GM10847 (cell line): Measurements from ENCODE around the gene DNAJB13.

Source experiments
- POLR2A ChIP-seq: IDR thresholded peaks from 2 replicates; pipeline ENCODE4 v1.6.1; 2011; ENCODE audit not compliant: insufficient read length; ENCODE audit errors: extremely low read depth

DNAJB13 gene

GRCh38 chr11:73982595-73982989 lies 31.8 kb downstream of the DNAJB13 start, which contains the start of gene UCP2:
Gene UCP2, minus strand, starts transcription at chr11:73982843. Its CDS starts 4,465 bp downstream, at chr11:73978378.
- peak; percentile 80 for TF ChIP-seq POLR2A

GRCh38 chr11:73982990-73983740 lies 32.3 kb downstream of the DNAJB13 start:
- no peak for TF ChIP-seq POLR2A

DNA sequence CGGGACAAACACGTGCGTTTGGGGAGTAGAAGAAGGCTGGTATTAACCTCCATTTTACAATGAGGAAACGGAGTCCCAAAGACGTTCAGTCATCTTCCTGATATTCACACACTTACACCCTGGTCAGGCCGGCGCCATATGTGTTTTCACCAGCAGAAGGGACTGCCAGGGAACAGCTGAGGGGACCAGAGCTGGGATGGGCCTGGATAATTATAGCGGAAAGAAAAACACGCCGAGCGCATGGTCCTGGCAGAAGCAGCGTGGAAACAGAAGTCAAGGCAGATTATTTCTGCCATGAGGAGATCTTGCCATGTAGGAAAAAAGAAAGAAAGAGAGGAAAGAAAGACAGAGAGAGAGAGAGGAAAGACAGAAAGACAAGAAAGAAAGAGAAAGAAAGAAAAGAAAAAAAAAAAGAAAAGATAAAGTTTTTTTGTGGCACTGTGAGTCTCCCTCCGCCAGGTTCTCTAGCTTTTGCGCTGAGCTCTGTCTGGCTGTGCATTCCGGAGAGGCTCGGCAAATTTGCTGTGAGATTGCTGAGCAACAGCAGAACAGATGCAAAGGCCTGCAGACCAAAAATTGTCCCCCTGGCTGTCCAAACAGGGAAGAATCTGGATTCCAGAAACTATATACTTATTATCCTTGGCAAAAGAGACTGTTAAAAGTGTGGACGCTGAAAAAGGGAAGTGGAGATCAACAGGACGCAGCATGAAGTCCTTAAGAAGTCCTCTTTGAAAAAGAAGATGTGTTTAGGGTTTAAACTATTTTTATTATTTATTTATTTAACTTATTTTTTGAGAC lies 33.1 kb downstream of the DNAJB13 start:
- no peak for TF ChIP-seq POLR2A

DNA sequence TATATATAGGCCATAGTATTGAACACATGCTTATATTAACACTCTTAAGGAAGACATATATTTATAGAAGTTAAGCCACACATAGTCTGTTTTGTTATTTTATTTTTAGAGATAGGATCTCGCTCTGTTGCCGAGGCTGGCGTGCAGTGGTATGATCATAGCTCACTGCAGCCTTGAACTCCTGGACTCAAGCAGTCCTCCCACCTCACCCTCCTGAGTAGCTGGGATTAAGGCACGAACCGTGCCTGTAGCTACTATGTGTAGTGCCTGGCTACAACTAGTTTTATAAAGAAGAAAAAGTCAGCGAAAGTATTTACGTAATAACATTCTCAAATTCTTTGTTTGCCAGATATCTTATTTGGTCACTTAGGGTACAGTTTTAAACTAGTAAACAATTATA lies 37.4 kb downstream of the DNAJB13 start:
- TF ChIP-seq POLR2A, result no peak

DNA sequence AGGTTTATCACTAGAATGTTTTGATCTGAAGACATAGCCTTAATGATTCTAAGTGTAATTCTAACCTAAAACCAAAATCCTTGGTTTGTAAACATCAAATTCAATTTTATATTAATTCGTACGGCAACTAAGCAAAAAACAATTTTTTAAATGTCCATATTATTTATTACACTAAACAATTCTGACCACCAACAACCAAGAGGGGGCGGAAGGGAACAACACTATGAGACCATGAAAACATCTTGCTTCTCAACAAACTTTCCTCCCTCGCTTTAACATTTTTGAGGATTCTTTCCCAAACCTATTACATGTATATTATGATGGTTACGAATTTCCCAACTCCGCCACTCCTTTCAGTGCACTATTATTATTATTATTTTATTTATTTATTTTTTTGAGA lies 38.3 kb downstream of the DNAJB13 start:
- no peak for TF ChIP-seq POLR2A

DNA sequence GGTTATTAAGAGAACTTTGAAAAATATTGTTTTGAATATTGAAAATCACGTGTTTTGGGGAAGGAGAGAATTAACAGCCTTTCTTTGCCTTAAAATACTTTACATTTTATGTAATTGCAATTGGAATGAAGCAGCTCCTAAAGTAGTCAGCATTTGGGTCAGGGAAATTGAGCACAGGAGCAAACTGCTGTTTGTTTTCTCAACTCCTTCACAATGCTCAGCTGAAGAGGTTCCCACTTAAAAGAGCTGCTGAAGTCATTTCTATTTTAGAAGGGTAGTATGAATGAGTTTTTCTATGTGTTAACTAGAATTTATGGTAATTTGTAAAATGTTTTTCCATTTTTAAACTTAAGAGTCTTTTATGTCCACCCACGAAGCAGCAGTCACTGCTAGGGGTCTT lies 39.9 kb downstream of the DNAJB13 start:
- TF ChIP-seq POLR2A, result no peak

DNA sequence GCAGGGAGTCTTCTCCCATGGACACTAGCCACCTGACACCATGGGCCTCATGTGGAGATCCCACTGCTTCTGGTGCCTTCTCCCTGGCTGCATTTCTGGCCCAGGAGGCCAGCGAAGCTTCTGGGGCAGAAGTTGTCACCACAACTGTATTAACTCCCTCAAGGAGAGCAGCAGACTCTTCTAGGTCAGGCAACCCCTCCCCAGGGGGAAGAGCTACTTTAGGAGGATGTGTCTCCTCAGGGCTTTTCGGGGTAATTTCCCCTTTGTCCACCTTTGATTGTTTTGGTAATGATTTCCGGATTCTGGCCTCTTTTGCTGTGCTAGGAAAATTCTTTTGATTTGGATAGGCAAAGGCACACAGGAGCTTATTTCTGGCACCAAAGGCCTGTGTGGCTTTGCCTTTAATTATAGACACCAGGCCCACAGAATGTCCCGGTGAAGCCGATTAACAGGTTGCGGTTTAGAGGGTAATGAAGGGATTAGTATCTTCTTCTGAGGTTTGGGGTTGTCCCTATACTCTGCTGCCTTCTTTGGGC lies 40.7 kb downstream of the DNAJB13 start:
- TF ChIP-seq POLR2A, result no peak

DNA sequence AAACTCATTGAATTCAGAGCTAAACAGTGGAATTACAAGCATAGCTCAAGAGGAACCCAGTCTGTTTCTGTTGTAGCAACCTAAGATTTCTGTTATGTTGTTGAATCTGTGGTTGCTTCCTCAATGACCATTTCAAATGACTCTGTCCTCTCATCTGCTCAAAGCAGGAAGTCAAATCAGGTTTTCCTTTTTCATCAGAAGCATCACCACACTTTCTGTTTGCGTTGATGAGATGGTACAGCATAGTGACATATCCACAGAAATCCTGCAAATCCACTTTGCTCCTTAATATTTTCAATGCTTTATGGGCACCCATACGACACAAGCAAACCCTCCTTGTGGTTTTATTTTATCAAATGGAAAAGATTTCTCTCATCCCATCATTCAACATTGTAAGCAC lies 44.4 kb downstream of the DNAJB13 start:
- TF ChIP-seq POLR2A, result no peak

GRCh38 chr11:73995731-73996130 lies 44.9 kb downstream of the DNAJB13 start:
- TF ChIP-seq POLR2A, result no peak

GRCh38 chr11:73996161-73996747 lies 45.4 kb downstream of the DNAJB13 start:
- TF ChIP-seq POLR2A, result no peak

DNA sequence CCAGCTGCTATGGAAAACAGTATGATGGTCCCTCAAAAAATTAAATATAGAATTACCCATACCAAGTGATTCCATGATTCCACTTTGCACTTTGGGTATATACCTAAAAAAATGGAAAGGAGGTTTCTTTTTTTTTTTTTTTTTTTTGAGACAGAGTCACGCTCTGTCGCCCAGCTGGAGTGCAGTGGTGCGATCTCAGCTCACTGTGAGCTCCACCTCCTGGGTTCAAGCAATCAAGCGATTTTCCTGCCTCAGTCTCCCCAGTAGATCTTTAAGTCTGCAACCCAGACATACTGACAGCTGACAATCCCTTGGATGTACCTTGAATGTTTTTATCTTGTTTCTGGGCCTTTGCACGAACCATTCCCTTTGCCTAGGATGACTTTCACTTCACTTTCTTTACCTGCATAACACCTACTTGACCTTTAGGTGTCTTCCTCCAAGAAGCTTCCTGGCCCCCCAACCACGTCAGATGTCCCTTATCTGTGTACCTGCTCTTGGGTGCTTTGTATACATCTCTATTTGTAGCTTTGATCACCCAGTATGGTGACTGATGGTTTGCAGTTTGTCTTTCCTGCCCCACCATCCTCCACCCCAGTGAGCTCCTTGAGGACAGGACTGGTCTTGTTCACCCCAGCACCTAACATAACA lies 46.4 kb downstream of the DNAJB13 start:
- no peak for TF ChIP-seq POLR2A

- no peak for TF ChIP-seq POLR2A
These were observed 48.2 kb downstream of the DNAJB13 start for GRCh38 chr11:73998846-73999575.

GRCh38 chr11:73999581-74000306 lies 48.9 kb downstream of the DNAJB13 start:
- no peak for TF ChIP-seq POLR2A
